Breast epithelium (tissue), 3 donors: Measurements from ENCODE around the gene LRRC4C.

Experiments
- CTCF ChIP-seq, 3 donors: fragments of 450-650 bp; IDR thresholded peaks; one replicate each; pipeline ENCODE4 v1.5.1; 2016 to 2017; ENCODE audit warnings: antibody characterized with exemption in 3 of 3, mild to moderate bottlenecking in 3 of 3, moderate library complexity in 3 of 3
- POLR2A ChIP-seq: fragments of 450-650 bp; IDR thresholded peaks from one replicate; pipeline ENCODE4 v1.6.1; 2016; ENCODE audit warnings: antibody characterized with exemption, mild to moderate bottlenecking, moderate library complexity
- POLR2AphosphoS5 ChIP-seq, 3 donors: sonication (generic); formaldehyde crosslinking; IDR thresholded peaks; one replicate each; pipeline ENCODE4 v1.6.1; 2017; ENCODE audit warnings: antibody characterized with exemption in 3 of 3

- TF ChIP-seq CTCF (IDR thresholded peaks at IDR 0.05) (no peak), POLR2A (no peak), POLR2AphosphoS5 (IDR thresholded peaks at IDR 0.05) (no peak)
These were observed 1015.3 kb downstream of the LRRC4C start for GRCh38 chr11:40444151-40444550.
